K562 (cell line): ENCODE results near the gene C12orf60.

ENCODE experiments used
- CREB1 ChIP-seq, 2 experiments: sonication (generic) in 1 of 2; formaldehyde crosslinking in 1 of 2; IDR thresholded peaks; 2 replicates each; pipeline versions ENCODE4 v1.6.1 to v1.8.0; 2012 to 2022; ENCODE audit warnings: inconsistent platforms in 1 of 2, mild to moderate bottlenecking in 1 of 2, missing genetic modification reagents in 1 of 2, moderate library complexity in 1 of 2
- FOXA3 ChIP-seq, 2 experiments: fragments of 450-650 bp in 1 of 2; sonication (generic) in 1 of 2; formaldehyde crosslinking; IDR thresholded peaks in 1 of 2; conservative IDR thresholded peaks in 1 of 2; 2 replicates each; pipeline versions ENCODE4 v1.4.0 to v1.8.0; 2020 to 2022; ENCODE audit warnings: mild to moderate bottlenecking in 2 of 2, missing genetic modification reagents in 1 of 2
- TEAD4 ChIP-seq, 2 experiments: sonication (generic) in 1 of 2; formaldehyde crosslinking in 1 of 2; IDR thresholded peaks; 2 replicates each; pipeline versions ENCODE4 v1.6.1 to v1.8.0; 2012 to 2022; ENCODE audit warnings: borderline replicate concordance in 1 of 2, inconsistent platforms in 1 of 2, low read length in 1 of 2, mild to moderate bottlenecking in 1 of 2, missing genetic modification reagents in 1 of 2
- ZBTB1 ChIP-seq: sonication (generic); formaldehyde crosslinking; IDR thresholded peaks from 2 replicates; pipeline ENCODE4 v1.8.1; 2023; ENCODE audit warnings: missing genetic modification reagents, low read depth, mild to moderate bottlenecking, borderline replicate concordance
- ZNF398 ChIP-seq: fragments of 250-450 bp; sonication (Bioruptor Pico); IDR thresholded peaks from 2 replicates; pipeline ENCODE4 v1.8.0; 2021; ENCODE audit warnings: moderate library complexity, mild to moderate bottlenecking, inconsistent platforms
- ZNF830 ChIP-seq: fragments of 250-450 bp; sonication (Bioruptor Pico); IDR thresholded peaks from 2 replicates; pipeline ENCODE4 v1.5.0; 2021; ENCODE audit warnings: mild to moderate bottlenecking

GRCh38 chr12:14833336-14833735 is 29.9 kb downstream of the C12orf60 start:
- no peak for TF ChIP-seq CREB1 (IDR thresholded peaks at IDR 0.05)
- no peak for TF ChIP-seq CREB1 (CRISPR knock-in tag; IDR thresholded peaks at IDR 0.05)
- TF ChIP-seq ZNF830 (CRISPR knock-in tag) = no peak
- TF ChIP-seq TEAD4 (IDR thresholded peaks at IDR 0.05; ENCODE audit: low read length) = no peak
- no peak for TF ChIP-seq TEAD4 (CRISPR knock-in tag; IDR thresholded peaks at IDR 0.05; ENCODE audit: borderline replicate concordance)
- no peak for TF ChIP-seq ZNF398 (CRISPR knock-in tag)
- TF ChIP-seq ZBTB1 (CRISPR knock-in tag) = no peak
- TF ChIP-seq FOXA3 (CRISPR knock-in tag; conservative IDR thresholded peaks at IDR 0.05 in 1 of 2, IDR thresholded peaks at IDR 0.05 in 1 of 2) = no peak
